ENCODE results near the gene OR1S2.
"Not testable (repeated sequence)": the region's sequence is repeated elsewhere in the genome, so short reads cannot be mapped to it uniquely, and the experiment has no call there.

OR1S2 gene, protein sequence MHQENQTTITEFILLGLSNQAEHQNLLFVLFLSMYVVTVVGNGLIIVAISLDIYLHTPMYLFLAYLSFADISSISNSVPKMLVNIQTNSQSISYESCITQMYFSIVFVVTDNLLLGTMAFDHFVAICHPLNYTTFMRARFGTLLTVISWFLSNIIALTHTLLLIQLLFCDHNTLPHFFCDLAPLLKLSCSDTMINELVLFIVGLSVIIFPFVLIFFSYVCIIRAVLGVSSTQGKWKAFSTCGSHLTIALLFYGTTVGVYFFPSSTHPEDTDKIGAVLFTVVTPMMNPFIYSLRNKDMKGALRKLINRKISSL

GRCh38 chr11:58204042-58204441, at the start of gene OR1S2:
Gene OR1S2 (minus strand): TSS chr11:58204142. CDS start chr11:58204142, 0 bp downstream.
- DNase-seq = no peak

DNA sequence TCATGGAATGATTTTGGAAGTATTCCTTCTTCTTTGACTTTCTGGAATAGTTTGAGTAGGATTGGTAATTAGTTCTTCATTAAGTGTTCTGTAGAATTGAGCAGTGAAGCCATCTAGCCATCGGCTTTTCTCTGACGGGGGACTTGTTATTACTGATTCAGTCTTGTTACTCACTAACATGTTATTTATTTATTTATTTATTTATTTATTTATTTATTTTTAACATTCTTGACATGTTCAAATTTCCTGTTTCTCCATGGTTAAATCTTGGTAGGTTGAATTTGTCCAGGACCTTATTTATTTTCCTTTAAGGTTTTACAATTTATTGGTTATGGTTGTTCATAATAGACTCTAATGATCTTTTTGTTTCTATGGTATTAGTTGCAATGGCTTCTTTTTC, 40.0 kb upstream of the OR1S2 start:
- DNase-seq = no peak

DNA sequence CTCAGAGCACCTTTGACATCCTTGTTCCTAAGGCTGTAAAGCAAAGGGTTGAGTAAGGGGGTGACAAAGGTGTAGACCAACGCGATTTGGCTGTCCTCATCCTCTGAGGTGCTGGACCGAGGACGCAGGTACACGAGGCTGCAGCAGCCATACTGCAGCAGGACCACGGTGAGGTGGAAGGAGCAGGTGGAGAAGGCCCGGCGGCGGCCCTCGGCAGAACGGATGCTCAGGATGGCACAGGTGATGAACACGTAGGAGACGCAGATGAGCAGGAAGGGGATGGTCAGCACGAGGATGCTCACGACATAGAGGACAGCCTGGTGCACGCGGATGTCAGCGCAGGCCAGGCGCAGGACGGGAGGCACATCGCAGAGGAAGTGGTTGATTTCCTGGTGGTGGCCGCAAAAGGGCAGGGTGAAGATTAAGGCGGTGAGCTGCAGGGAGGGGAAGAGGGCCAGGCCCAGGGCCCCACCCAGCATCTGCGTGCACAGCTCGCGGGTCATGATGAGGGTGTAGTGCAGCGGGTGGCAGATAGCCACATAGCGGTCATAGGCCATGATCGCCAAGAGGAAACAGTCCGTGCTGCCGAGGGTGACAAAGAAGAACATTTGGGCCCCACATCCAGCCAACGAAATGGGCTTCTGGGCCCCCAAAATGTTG, 24.1 kb upstream of the OR1S2 start:
- no peak for DNase-seq

- no peak for DNase-seq
Observed at GRCh38 chr11:58222721-58223120, 18.8 kb upstream of the OR1S2 start.

DNA sequence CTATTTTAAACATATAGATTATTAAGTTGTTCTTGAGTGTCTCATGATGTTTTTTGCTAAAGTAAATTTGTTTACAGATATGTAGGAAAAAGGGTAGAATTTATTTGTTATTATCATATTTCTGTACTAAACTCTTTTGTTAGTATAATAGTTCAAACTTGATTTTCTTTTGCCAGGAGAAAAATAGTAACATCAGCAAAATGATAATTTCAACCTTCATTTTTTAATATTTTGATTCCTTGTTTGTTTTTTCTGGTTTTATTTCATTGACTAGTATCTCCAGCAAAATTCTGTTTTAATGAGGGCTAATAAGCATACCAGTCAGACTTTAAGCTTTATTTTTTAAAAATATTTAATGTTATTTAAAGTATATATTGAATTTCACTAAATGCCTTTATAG, 12.5 kb upstream of the OR1S2 start:
- no peak for DNase-seq

DNA sequence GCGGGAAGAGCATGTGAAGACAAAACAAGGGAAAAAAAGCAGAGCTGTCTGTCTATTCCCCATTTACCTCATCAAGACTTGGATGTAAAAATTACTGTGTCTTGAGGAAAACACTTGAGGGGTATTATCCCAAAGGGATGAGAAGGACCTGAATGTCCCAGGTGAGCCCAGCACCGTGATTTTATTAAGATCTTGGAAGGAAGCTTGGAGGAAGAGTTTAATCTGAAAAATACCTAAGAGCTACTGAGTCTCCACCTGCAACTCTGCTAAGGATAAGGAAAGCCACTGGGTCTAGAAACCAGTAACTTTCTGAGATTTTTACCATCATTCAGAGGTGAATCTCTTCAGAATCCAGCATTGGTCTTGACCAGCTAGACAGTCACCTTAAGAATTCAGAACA, 8.5 kb upstream of the OR1S2 start, which contains the start of gene OR1S1:
Gene OR1S1, plus strand, starts transcription at position 301 of the 400 bp plus-strand sequence.
- DNase-seq = not testable (repeated sequence)

GRCh38 chr11:58199271-58199670, 4.7 kb downstream of the OR1S2 start:
- DNase-seq = no peak

GRCh38 chr11:58195939-58196338, 8.0 kb downstream of the OR1S2 start:
- DNase-seq = no peak

GRCh38 chr11:58193391-58193790, 10.6 kb downstream of the OR1S2 start:
- no peak for DNase-seq

GRCh38 chr11:58192229-58192628, 11.7 kb downstream of the OR1S2 start:
- no peak for DNase-seq

GRCh38 chr11:58188770-58189169, 15.2 kb downstream of the OR1S2 start, which contains the start of gene OR9Q2:
Gene OR9Q2 (plus strand): TSS chr11:58189070. CDS start chr11:58190491, 1,421 bp downstream.
- DNase-seq = no peak

GRCh38 chr11:58186938-58187337, 17.0 kb downstream of the OR1S2 start:
- no peak for DNase-seq

DNA sequence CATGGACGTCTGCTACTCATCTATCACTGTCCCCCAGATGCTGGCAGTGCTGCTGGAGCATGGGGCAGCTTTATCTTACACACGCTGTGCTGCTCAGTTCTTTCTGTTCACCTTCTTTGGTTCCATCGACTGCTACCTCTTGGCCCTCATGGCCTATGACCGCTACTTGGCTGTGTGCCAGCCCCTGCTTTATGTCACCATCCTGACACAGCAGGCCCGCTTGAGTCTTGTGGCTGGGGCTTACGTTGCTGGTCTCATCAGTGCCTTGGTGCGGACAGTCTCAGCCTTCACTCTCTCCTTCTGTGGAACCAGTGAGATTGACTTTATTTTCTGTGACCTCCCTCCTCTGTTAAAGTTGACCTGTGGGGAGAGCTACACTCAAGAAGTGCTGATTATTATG, 24.3 kb downstream of the OR1S2 start:
- DNase-seq = no peak

GRCh38 chr11:58178444-58178843, 25.5 kb downstream of the OR1S2 start:
- DNase-seq = no peak

GRCh38 chr11:58177409-58178054, 26.4 kb downstream of the OR1S2 start:
- DNase-seq = no peak

GRCh38 chr11:58165504-58166106, 38.3 kb downstream of the OR1S2 start:
- DNase-seq = no peak

- no peak for DNase-seq
Observed at GRCh38 chr11:58164990-58165389, 39.0 kb downstream of the OR1S2 start.

DNA sequence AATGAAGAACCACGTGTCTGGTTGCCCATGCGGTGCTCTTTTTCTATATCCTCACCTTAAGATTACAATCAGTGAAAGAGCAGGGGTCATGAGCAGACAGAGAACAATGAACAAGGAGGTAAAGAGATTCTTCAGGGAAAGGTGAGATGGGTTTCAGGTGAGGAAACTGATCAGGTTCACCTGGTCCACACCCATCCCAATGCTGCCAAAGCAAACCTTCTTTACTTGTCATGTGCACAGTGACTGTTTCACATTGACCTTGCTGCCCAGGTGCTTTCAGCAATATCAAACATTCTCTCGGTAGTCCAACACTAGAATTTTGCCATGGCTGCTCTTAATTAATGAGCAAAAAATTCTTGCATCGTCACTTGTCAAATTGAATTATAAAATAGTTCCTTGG, 39.6 kb downstream of the OR1S2 start:
- no peak for DNase-seq
